MCF 10A (cell line): ENCODE results near the gene DPYD. TPM values are rescaled to one million over a fixed set of nuclear protein-coding genes. Genes with fewer than 3 reads are reported as not detected.

ENCODE experiments used
- BruUV-seq: library from RNA; stranded (reverse); fragments of 400-500 nt; replicated peaks from 2 replicates; lab custom pipeline; 2021; lab: Mats Ljungman, UMichigan
- CTCF ChIA-PET: fragments of 300-600 bp; sonication (Branson Sonifier 250); formaldehyde crosslinking; extraction: SDS; loops from one replicate; lab custom pipeline; 2021; ENCODE audit warnings: antibody characterized with exemption, inconsistent platforms; lab: Yijun Ruan, JAX
- POLR2A ChIA-PET: fragments of 300-600, 350-650 bp; sonication (Branson Sonifier 250); formaldehyde crosslinking; extraction: SDS; loops from one replicate; lab custom pipeline; 2020; ENCODE audit warnings: antibody characterized with exemption, inconsistent platforms; lab: Yijun Ruan, JAX
- DNase-seq: peaks from one replicate; pipeline ENCODE4 v3.0.0-alpha.2; 2018; ENCODE audit not compliant: unreplicated experiment
- H3K27ac Mint-ChIP-seq: one replicate; pipeline ENCODE4 v1.8.0; 2022; ENCODE audit warnings: mild to moderate bottlenecking, low read depth, mixed read lengths; ENCODE audit not compliant: unreplicated experiment
- H3K27me3 Mint-ChIP-seq: one replicate; pipeline ENCODE4 v1.8.0; 2022; ENCODE audit warnings: mixed read lengths; ENCODE audit not compliant: insufficient read depth, unreplicated experiment
- H3K36me3 Mint-ChIP-seq: one replicate; pipeline ENCODE4 v1.8.0; 2022; ENCODE audit warnings: mild to moderate bottlenecking, moderate library complexity, mixed read lengths; ENCODE audit not compliant: insufficient read depth, unreplicated experiment
- H3K4me1 Mint-ChIP-seq: one replicate; pipeline ENCODE4 v1.8.0; 2022; ENCODE audit warnings: mixed read lengths; ENCODE audit not compliant: insufficient read depth, unreplicated experiment
- H3K4me3 Mint-ChIP-seq: one replicate; pipeline ENCODE4 v1.8.0; 2022; ENCODE audit warnings: mild to moderate bottlenecking, moderate library complexity, mixed read lengths; ENCODE audit not compliant: unreplicated experiment
- H3K9me3 Mint-ChIP-seq: one replicate; pipeline ENCODE4 v1.8.0; 2022; ENCODE audit warnings: mixed read lengths; ENCODE audit not compliant: unreplicated experiment
- intact Hi-C: fragments of 100-400 bp; cut with micrococcal nuclease; formaldehyde crosslinking; loops from 2 replicates; pipeline ENCODE4 v1.14.1; 2022
- total RNA-seq: library from RNA; stranded (reverse); gene quantifications from 2 replicates; pipeline ENCODE4 v1.2.3, GENCODE V29; 2022
- TF ChIP-seq, protein P1 (sequence below): fragments of 200-600 bp; IDR thresholded peaks from one replicate; pipeline ENCODE4 v1.8.0; 2022; ENCODE audit warnings: antibody characterized with exemption, mild to moderate bottlenecking; ENCODE audit not compliant: unreplicated experiment

The DPYD gene
- total RNA-seq, 1 experiment from 2014 or later, result 48.2 TPM

DNA sequence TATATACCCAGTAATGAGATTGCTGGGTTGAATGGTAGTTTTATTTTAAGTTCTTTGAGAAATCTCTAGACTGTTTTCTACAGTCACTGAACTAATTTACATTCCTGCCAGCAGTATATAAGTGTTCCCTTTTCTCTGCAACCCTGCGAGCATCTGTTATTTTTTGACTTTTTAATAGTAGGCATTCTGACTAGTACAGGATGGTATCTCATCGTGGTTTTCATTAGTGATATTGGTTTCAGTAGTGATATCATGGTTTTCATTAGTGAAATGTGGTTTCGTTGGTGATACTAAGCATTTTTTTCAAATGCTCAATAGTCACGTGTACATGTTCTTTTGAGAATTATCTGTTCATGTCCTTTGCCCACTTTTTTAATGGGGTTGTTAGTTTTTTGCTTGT, 882.4 kb downstream of the DPYD start:
- ChIA-PET CTCF (no interaction called here), POLR2A (no interaction called here)
- DNase-seq, result no peak
- H3K27ac Mint-ChIP-seq, result no peak overlapping the region
- H3K9me3 Mint-ChIP-seq, result peaks cover 20% of the 10 kb centered on the region
- no peak overlapping the region for H3K4me3 Mint-ChIP-seq
- TF ChIP-seq, protein P1, sequence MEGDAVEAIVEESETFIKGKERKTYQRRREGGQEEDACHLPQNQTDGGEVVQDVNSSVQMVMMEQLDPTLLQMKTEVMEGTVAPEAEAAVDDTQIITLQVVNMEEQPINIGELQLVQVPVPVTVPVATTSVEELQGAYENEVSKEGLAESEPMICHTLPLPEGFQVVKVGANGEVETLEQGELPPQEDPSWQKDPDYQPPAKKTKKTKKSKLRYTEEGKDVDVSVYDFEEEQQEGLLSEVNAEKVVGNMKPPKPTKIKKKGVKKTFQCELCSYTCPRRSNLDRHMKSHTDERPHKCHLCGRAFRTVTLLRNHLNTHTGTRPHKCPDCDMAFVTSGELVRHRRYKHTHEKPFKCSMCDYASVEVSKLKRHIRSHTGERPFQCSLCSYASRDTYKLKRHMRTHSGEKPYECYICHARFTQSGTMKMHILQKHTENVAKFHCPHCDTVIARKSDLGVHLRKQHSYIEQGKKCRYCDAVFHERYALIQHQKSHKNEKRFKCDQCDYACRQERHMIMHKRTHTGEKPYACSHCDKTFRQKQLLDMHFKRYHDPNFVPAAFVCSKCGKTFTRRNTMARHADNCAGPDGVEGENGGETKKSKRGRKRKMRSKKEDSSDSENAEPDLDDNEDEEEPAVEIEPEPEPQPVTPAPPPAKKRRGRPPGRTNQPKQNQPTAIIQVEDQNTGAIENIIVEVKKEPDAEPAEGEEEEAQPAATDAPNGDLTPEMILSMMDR, result no peak
- BruUV-seq, result no TSS peak
- intact Hi-C loops, result no loop called here
- H3K36me3 Mint-ChIP-seq, result no peaks in the 10 kb centered on the region
- peaks cover 4% of the 10 kb centered on the region for H3K4me1 Mint-ChIP-seq
- H3K27me3 Mint-ChIP-seq, result no peaks in the 10 kb centered on the region

DNA sequence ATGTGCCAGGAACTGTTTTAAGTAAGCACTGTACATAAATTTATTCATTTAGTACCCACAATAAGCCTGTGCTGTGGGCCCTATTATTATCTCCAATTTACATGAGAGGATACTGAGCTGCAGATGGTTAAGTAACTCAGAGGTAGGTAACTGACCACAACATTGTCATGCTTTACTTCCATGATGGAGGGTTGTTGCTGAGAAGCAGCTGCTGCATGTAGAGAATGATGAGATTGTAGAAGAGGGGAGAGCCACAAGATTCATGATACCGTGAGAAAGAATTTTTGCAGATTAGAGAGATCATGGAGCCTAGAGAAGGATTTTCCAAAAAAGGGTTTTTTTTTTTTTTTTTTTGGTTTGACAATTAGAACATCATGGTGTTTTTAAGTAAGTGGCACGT, 886.2 kb downstream of the DPYD start:
- Mint-ChIP-seq H3K4me1 (no peaks in the 10 kb centered on the region), H3K36me3 (no peaks in the 10 kb centered on the region), H3K27ac (no peak overlapping the region), H3K4me3 (no peak overlapping the region), H3K9me3 (peaks cover 5% of the 10 kb centered on the region), H3K27me3 (no peaks in the 10 kb centered on the region)
- no TSS peak for BruUV-seq
- TF ChIP-seq, protein P1, result no peak
- no peak for DNase-seq
- ChIA-PET CTCF (interaction anchor here (0.6 kb wide), 1 partner anchor 1434 kb away, joined by 4 read pairs; no protein-coding TSS in a partner anchor), POLR2A (no interaction called here)
- intact Hi-C loops, result no loop called here

DNA sequence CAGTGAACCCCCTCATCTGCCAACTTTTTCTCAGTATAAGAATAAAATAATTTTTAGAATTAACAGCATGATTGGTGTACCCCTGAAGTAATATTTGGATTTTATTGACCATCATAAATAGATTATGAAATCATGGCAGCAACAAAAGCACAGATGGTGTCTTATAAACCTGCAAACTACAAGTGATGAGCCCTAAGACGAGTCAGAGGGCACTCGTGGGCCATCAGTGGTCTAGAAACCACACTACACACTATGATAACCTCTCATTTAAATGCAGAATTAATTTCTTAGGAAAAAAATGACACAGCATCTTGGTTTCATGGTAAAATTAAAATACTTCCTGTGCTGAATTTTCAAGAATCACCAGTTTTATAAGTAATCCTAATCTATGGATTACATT, 886.9 kb downstream of the DPYD start:
- no TSS peak for BruUV-seq
- no peaks in the 10 kb centered on the region for H3K27me3 Mint-ChIP-seq
- no peak overlapping the region for H3K4me3 Mint-ChIP-seq
- ChIA-PET CTCF (no interaction called here), POLR2A (no interaction called here)
- no peak overlapping the region for H3K27ac Mint-ChIP-seq
- intact Hi-C loops, result no loop called here
- TF ChIP-seq, protein P1, result no peak
- DNase-seq, result no peak
- H3K9me3 Mint-ChIP-seq, result no peaks in the 10 kb centered on the region
- H3K36me3 Mint-ChIP-seq, result no peaks in the 10 kb centered on the region
- H3K4me1 Mint-ChIP-seq, result no peaks in the 10 kb centered on the region
